Cardiac septum (tissue), 1 donor: ENCODE results near the gene VSIG1. TPM values are rescaled to one million over a fixed set of nuclear protein-coding genes. Genes with fewer than 3 reads are reported as not detected.

Source experiments
- DNase-seq: peaks from one replicate; pipeline ENCODE4 v3.0.0-alpha.2; 2020; ENCODE audit warnings: low spot score
- intact Hi-C: fragments of 100-400 bp; cut with DNase I; formaldehyde crosslinking; loops from one replicate; pipeline ENCODE4 v1.14.0; 2022
- total RNA-seq: library from RNA; stranded (reverse); fragmentation: NEBNext Ultra II Directional; extraction: Animal tissue kit (Norgen Biotek cat#: 25700); gene quantifications from one replicate; pipeline ENCODE4 v1.2.1, GENCODE V29; 2021
- donor health status: DM: no; HTN: no; CAD: no.

VSIG1 gene
- total RNA-seq, 1 donor from 2014 or later = not detected

DNA sequence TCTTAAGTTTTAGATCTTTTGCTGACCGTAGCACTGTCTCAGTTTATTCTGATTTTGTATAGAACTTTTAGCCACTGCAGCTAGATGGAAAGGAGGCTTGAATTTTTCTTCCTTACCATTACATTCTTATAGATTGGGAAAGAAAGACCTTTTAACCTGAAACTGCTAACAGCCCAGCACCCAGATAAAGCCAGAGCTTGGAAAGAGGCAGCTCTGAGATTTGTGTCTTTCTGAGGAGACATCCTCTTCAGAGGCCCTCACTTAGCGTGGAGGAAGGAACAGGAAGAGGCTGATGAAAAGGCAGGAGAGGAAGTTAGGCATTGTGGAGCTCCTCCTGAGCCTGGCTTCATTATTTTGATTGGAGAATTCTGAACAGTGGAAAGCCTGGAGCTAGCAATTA is 81.8 kb downstream of the VSIG1 start:
- intact Hi-C loops = no loop called here
- DNase-seq = no peak

DNA sequence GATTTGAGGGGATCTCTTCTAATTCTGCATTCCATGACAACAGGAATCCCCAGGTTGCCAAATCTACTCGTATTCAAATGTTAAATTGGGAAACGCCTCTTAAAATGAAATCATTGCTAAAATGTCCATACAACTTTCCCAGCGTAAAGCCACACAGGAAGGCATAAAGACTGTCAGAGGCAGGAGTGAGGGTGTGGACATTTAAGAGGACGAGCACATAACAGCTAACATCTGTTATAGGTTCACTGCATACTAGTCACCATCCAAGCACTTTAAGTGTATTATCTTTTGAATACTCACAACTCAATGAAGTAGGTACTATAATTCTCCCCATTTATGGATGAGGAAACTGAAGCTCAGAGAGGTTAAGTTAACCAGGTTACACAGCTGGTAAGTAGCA is 82.3 kb downstream of the VSIG1 start:
- no peak for DNase-seq
- intact Hi-C loops = no loop called here

Other genes with a start within 250 kb of the VSIG1 start
- gene MID2, start 219.2 kb upstream of the VSIG1 start, total RNA-seq = 5.6 TPM
- not detected for gene TEX13B, start 62.7 kb upstream of the VSIG1 start, total RNA-seq
- 22.1 TPM for gene PSMD10, start 46.5 kb downstream of the VSIG1 start, total RNA-seq
- 19.2 TPM for gene ATG4A, start 46.7 kb downstream of the VSIG1 start, total RNA-seq